SK-N-MC (cell line): ENCODE measurements around the gene C1orf167.

Experiments
- EZH2 ChIP-seq: fragments of 200-600 bp; sonication (generic); IDR thresholded peaks from one replicate; pipeline ENCODE4 v1.6.1; 2017; ENCODE audit warnings: antibody characterized with exemption
- POLR2AphosphoS5 ChIP-seq: IDR thresholded peaks from 2 replicates; pipeline ENCODE4 v1.6.1; 2012; ENCODE audit warnings: mild to moderate bottlenecking, low read depth, low read length, borderline replicate concordance

GRCh38 chr1:11778336-11778735, 16.3 kb downstream of the C1orf167 start:
- TF ChIP-seq POLR2AphosphoS5 = no peak
- no peak for TF ChIP-seq EZH2
